Thymus (tissue), 11 donors: ENCODE measurements around the gene CEP63. TPM values are rescaled to one million over a fixed set of nuclear protein-coding genes. Genes with fewer than 3 reads are reported as not detected.

Source experiments
- DNase-seq, 9 donors: peaks; one replicate each; pipeline ENCODE4 v3.0.0-alpha.2; 2013; ENCODE audit warnings: low spot score in 9 of 9, low read depth in 6 of 9, missing footprints in 1 of 9
- H3K27ac ChIP-seq, 2 donors: one replicate each; pipeline ENCODE4 v1.5.1; 2013; ENCODE audit warnings: control low read depth in 1 of 2, low read depth in 1 of 2, low read length in 1 of 2, mild to moderate bottlenecking in 1 of 2, moderate library complexity in 1 of 2
- H3K27me3 ChIP-seq, 2 donors: one replicate each; pipeline ENCODE4 v1.5.1; 2013; ENCODE audit warnings: low read length in 1 of 2; ENCODE audit not compliant: control insufficient read depth in 2 of 2, insufficient read depth in 1 of 2
- H3K36me3 ChIP-seq, 2 donors: one replicate each; pipeline ENCODE4 v1.5.1; 2013; ENCODE audit warnings: low read length in 1 of 2, mild to moderate bottlenecking in 1 of 2, moderate library complexity in 1 of 2; ENCODE audit not compliant: control insufficient read depth in 2 of 2, insufficient read depth in 2 of 2
- H3K4me1 ChIP-seq, 2 donors: one replicate each; pipeline ENCODE4 v1.5.1; 2013; ENCODE audit warnings: low read length in 2 of 2; ENCODE audit not compliant: control insufficient read depth in 2 of 2, insufficient read depth in 2 of 2
- H3K4me3 ChIP-seq, 2 donors: one replicate each; pipeline ENCODE4 v1.5.1; 2013; ENCODE audit warnings: low read length in 2 of 2, control low read depth in 1 of 2, mild to moderate bottlenecking in 1 of 2
- H3K9me3 ChIP-seq, 2 donors: one replicate each; pipeline ENCODE4 v1.5.1; 2013; ENCODE audit warnings: low read length in 1 of 2, mild to moderate bottlenecking in 1 of 2; ENCODE audit not compliant: control insufficient read depth in 2 of 2, insufficient read depth in 1 of 2
- WGBS: extraction: QIAGEN DNeasy Blood & Tissue Kit; methylation state at CpG from one replicate; pipeline ENCODE4 v1.1.7; 2013; 5-methylcytosine and 5-hydroxymethylcytosine counted together
- polyA plus RNA-seq: library from polyadenylated mRNA; stranded (reverse); fragments of 200-250 nt; gene quantifications from one replicate; pipeline ENCODE4 v1.2.3, GENCODE V29; 2013
- total RNA-seq: library from RNA; stranded (reverse); fragments of 120-200 nt; gene quantifications from one replicate; pipeline ENCODE4 v1.2.4, GENCODE V29; 2013
- donor health status: healthy.

Gene CEP63
- total and polyA plus RNA-seq, 2 donors, result 31.7 to 37.1 TPM

GRCh38 chr3:134603480-134603879 lies 117.6 kb downstream of the CEP63 start:
- Histone ChIP-seq H3K27ac (no peak overlapping the region), H3K4me1 (peaks cover 0 to 6% of the 10 kb centered on the region in 2 donors), H3K9me3 (no peaks in the 10 kb centered on the region), H3K4me3 (no peak overlapping the region), H3K36me3 (no peaks in the 10 kb centered on the region), H3K27me3 (peaks cover 0 to 4% of the 10 kb centered on the region in 2 donors)
- DNase-seq, result no peak
- WGBS, result 49% methylated on average over 4 of the region's 4 CpGs

- Histone ChIP-seq H3K4me1 (peaks cover 0 to 6% of the 10 kb centered on the region in 2 donors), H3K4me3 (no peak overlapping the region), H3K36me3 (no peaks in the 10 kb centered on the region), H3K27me3 (peaks cover 0 to 2% of the 10 kb centered on the region in 2 donors), H3K9me3 (no peaks in the 10 kb centered on the region), H3K27ac (no peak overlapping the region)
- no peak for DNase-seq
- WGBS, result 98% methylated on average over 13 of the region's 13 CpGs
These were observed 118.1 kb downstream of the CEP63 start for GRCh38 chr3:134603956-134604355.

- DNase-seq, result no peak
- 85% methylated on average over 6 of the region's 6 CpGs for WGBS
- Histone ChIP-seq H3K36me3 (no peaks in the 10 kb centered on the region), H3K4me3 (no peak overlapping the region), H3K27ac (no peak overlapping the region), H3K9me3 (no peaks in the 10 kb centered on the region), H3K27me3 (peaks cover 0 to 2% of the 10 kb centered on the region in 2 donors), H3K4me1 (peaks cover 0 to 6% of the 10 kb centered on the region in 2 donors)
These were observed 119.7 kb downstream of the CEP63 start for GRCh38 chr3:134605556-134605955.

GRCh38 chr3:134606033-134607025 lies 120.5 kb downstream of the CEP63 start:
- WGBS, result 27% methylated on average over 12 of the region's 12 CpGs
- Histone ChIP-seq H3K4me3 (no peak overlapping the region), H3K27me3 (no peaks in the 10 kb centered on the region), H3K9me3 (no peaks in the 10 kb centered on the region), H3K4me1 (peaks cover 0 to 3% of the 10 kb centered on the region in 2 donors), H3K27ac (no peak overlapping the region), H3K36me3 (no peaks in the 10 kb centered on the region)
- no peak for DNase-seq

- Histone ChIP-seq H3K9me3 (no peaks in the 10 kb centered on the region), H3K4me3 (no peak overlapping the region), H3K36me3 (no peaks in the 10 kb centered on the region), H3K27ac (no peak overlapping the region), H3K4me1 (peaks cover 0 to 2% of the 10 kb centered on the region in 2 donors), H3K27me3 (no peaks in the 10 kb centered on the region)
- no peak for DNase-seq
- 75% methylated on average over 13 of the region's 13 CpGs for WGBS
These were observed 121.5 kb downstream of the CEP63 start for GRCh38 chr3:134607054-134608022.

GRCh38 chr3:134608023-134608770 lies 122.3 kb downstream of the CEP63 start:
- no peak overlapping the region for H3K4me3 ChIP-seq
- H3K27me3 ChIP-seq, result no peaks in the 10 kb centered on the region
- no peaks in the 10 kb centered on the region for H3K9me3 ChIP-seq
- 98% methylated on average over 6 of the region's 6 CpGs for WGBS
- H3K4me1 ChIP-seq, result peaks cover 0 to 2% of the 10 kb centered on the region in 2 donors
- DNase-seq, result no peak
- H3K27ac ChIP-seq, result no peak overlapping the region
- no peaks in the 10 kb centered on the region for H3K36me3 ChIP-seq

- DNase-seq, result no peak
- Histone ChIP-seq H3K9me3 (no peaks in the 10 kb centered on the region), H3K4me3 (no peak overlapping the region), H3K27ac (no peak overlapping the region), H3K27me3 (no peaks in the 10 kb centered on the region), H3K36me3 (no peaks in the 10 kb centered on the region), H3K4me1 (peaks cover 0 to 2% of the 10 kb centered on the region in 2 donors)
- 84% methylated on average over 10 of the region's 10 CpGs for WGBS
These were observed 123.0 kb downstream of the CEP63 start for GRCh38 chr3:134608771-134609435.

- Histone ChIP-seq H3K9me3 (no peaks in the 10 kb centered on the region), H3K27me3 (no peaks in the 10 kb centered on the region), H3K36me3 (no peaks in the 10 kb centered on the region), H3K4me1 (peaks cover 0 to 2% of the 10 kb centered on the region in 2 donors), H3K27ac (no peak overlapping the region), H3K4me3 (no peak overlapping the region)
- WGBS, result 78% methylated on average over 10 of the region's 10 CpGs
- no peak for DNase-seq
These were observed 124.1 kb downstream of the CEP63 start for GRCh38 chr3:134609821-134610431.
